DMS 273 treated with DMSO at 0.1 percent for 48 hours (cell line): ENCODE measurements around the gene KCNIP3.
"Not testable (repeated sequence)": the region's sequence is repeated elsewhere in the genome, so short reads cannot be mapped to it uniquely, and the experiment has no call there.

Source experiments
- DNase-seq: peaks from one replicate; lab custom pipeline; 2025; lab: John Stamatoyannopoulos, UW

The KCNIP3 gene

GRCh38 chr2:95348609-95349567 is 51.7 kb downstream of the KCNIP3 start:
- DNase-seq, result no peak

- DNase-seq, result no peak
These were observed 52.6 kb downstream of the KCNIP3 start for GRCh38 chr2:95349568-95350322.

GRCh38 chr2:95350368-95350767 is 53.2 kb downstream of the KCNIP3 start:
- DNase-seq, result no peak

GRCh38 chr2:95350774-95351597 is 53.8 kb downstream of the KCNIP3 start:
- no peak for DNase-seq

GRCh38 chr2:95351598-95351915 is 54.4 kb downstream of the KCNIP3 start:
- no peak for DNase-seq

- DNase-seq, result no peak
These were observed 55.3 kb downstream of the KCNIP3 start for GRCh38 chr2:95352310-95353054.

GRCh38 chr2:95353055-95353575 is 56.0 kb downstream of the KCNIP3 start:
- DNase-seq, result no peak

GRCh38 chr2:95353613-95354468 is 56.7 kb downstream of the KCNIP3 start:
- DNase-seq, result no peak

- DNase-seq, result no peak
These were observed 57.3 kb downstream of the KCNIP3 start for GRCh38 chr2:95354469-95354901.

- DNase-seq, result no peak
These were observed 57.8 kb downstream of the KCNIP3 start for GRCh38 chr2:95354925-95355324.

GRCh38 chr2:95355486-95355885 is 58.3 kb downstream of the KCNIP3 start:
- DNase-seq, result not testable (repeated sequence)

- no peak for DNase-seq
These were observed 59.9 kb downstream of the KCNIP3 start for GRCh38 chr2:95356821-95357700.

GRCh38 chr2:95357717-95358280 is 60.7 kb downstream of the KCNIP3 start:
- no peak for DNase-seq

- no peak for DNase-seq
These were observed 61.9 kb downstream of the KCNIP3 start for GRCh38 chr2:95359031-95359430.

GRCh38 chr2:95359501-95359930 is 62.4 kb downstream of the KCNIP3 start:
- no peak for DNase-seq

- no peak for DNase-seq
These were observed 64.3 kb downstream of the KCNIP3 start for GRCh38 chr2:95361216-95361980.

- no peak for DNase-seq
These were observed 65.3 kb downstream of the KCNIP3 start for GRCh38 chr2:95362486-95362885.

- no peak for DNase-seq
These were observed 69.4 kb downstream of the KCNIP3 start for GRCh38 chr2:95366514-95366913.
